Sigmoid colon (tissue), 7 donors: ENCODE measurements around the gene ELP4. TPM values are rescaled to one million over a fixed set of nuclear protein-coding genes. Genes with fewer than 3 reads are reported as not detected.

Experiments used
- DNase-seq: peaks from one replicate; pipeline ENCODE4 v3.0.0-alpha.2; 2019
- H3K27ac ChIP-seq, 4 donors: fragments of 200-600 bp; sonication (generic); one replicate each; pipeline ENCODE4 v1.5.1; 2016 to 2019; ENCODE audit warnings: mild to moderate bottlenecking in 1 of 4
- H3K27me3 ChIP-seq, 3 donors: fragments of 200-600 bp; sonication (generic); one replicate each; pipeline ENCODE4 v1.5.1; 2019; ENCODE audit warnings: mild to moderate bottlenecking in 1 of 3
- H3K36me3 ChIP-seq, 4 donors: fragments of 200-600 bp; sonication (generic); one replicate each; pipeline ENCODE4 v1.5.1; 2016 to 2019
- H3K4me1 ChIP-seq, 4 donors: fragments of 200-600 bp; sonication (generic); one replicate each; pipeline ENCODE4 v1.5.1; 2017 to 2019
- H3K4me3 ChIP-seq, 4 donors: fragments of 200-600 bp; sonication (generic); one replicate each; pipeline ENCODE4 v1.5.1; 2017 to 2019; ENCODE audit warnings: mild to moderate bottlenecking in 2 of 4, moderate library complexity in 1 of 4
- H3K9me3 ChIP-seq, 4 donors: fragments of 200-600 bp in 3 of 4; sonication (generic) in 3 of 4; one replicate each; pipeline versions ENCODE4 v1.5.1 to v1.6.1; 2013 to 2019
- EP300 ChIP-seq, 4 donors: sonication (generic); formaldehyde crosslinking; IDR thresholded peaks; one replicate each; pipeline ENCODE4 v1.6.1; 2017; ENCODE audit warnings: antibody characterized with exemption in 4 of 4
- POLR2A ChIP-seq, 2 donors: fragments of 450-650 bp; IDR thresholded peaks; one replicate each; pipeline ENCODE4 v1.6.1; 2016; ENCODE audit warnings: antibody characterized with exemption in 2 of 2, mild to moderate bottlenecking in 2 of 2, moderate library complexity in 2 of 2
- POLR2AphosphoS5 ChIP-seq, 4 donors: sonication (generic); formaldehyde crosslinking; IDR thresholded peaks; one replicate each; pipeline ENCODE4 v1.6.1; 2017; ENCODE audit warnings: antibody characterized with exemption in 4 of 4
- WGBS, 2 donors: extraction: QIAGEN DNeasy Blood & Tissue Kit; methylation state at CpG; one replicate each; pipeline ENCODE4 v1.1.7; 2013; 5-methylcytosine and 5-hydroxymethylcytosine counted together
- intact Hi-C: fragments of 100-400 bp; cut with DNase I; formaldehyde crosslinking; loops from one replicate; pipeline ENCODE4 v1.15.1; 2023
- polyA plus RNA-seq, 3 donors: library from polyadenylated mRNA; stranded (reverse); fragments of 200-250 nt; gene quantifications; one replicate each; pipeline ENCODE4 v1.2.3, GENCODE V29; 2013
- total RNA-seq, 4 donors: library from RNA; depleted of rRNA; stranded (reverse); fragments of >200 nt; gene quantifications; one replicate each; pipeline ENCODE4 v1.1.0, GENCODE V29; 2016
- TF ChIP-seq, protein P1 (sequence below), 4 experiments: fragments of 450-650 bp in 3 of 4; fragments of 200-600 bp in 1 of 4; IDR thresholded peaks; one replicate each; pipeline ENCODE4 v1.5.1; 2016 to 2019; ENCODE audit warnings: antibody characterized with exemption in 4 of 4, mild to moderate bottlenecking in 3 of 4, moderate library complexity in 2 of 4
- donor health status: healthy with polysubstance abuse.
- donor health status: Bipolar disorder and iron deficiency.
- donor health status: healthy.

Gene ELP4
- total and polyA plus RNA-seq, 7 donors: 9.0 to 32.7 (median 18.5) TPM

DNA sequence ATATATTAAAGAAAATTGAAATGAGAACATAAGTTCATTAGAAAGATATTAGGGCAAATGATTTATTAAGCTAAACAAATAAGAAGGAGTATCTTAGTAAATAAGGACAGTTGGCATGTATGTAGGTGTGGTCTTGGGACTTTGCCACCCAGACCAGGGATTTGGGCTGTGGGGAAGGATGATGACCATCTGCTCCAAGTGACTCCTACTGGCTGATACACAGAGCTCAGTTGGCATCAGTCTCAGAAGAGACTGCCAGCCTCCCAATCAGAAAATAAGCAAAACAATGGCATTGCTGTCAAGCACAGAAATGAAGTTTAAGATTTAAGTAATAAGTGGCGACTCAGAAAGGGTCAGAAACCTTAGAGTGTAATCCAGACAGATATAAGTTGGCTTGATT lies 252.1 kb downstream of the ELP4 start:
- Histone ChIP-seq H3K27me3 (no peaks in the 10 kb centered on the region), H3K36me3 (no peaks in the 10 kb centered on the region), H3K27ac (no peak overlapping the region), H3K9me3 (no peaks in the 10 kb centered on the region), H3K4me1 (peaks cover 0 to 11% (median 5%) of the 10 kb centered on the region in 4 donors), H3K4me3 (no peak overlapping the region)
- WGBS, 2 donors: 94 to 96% methylated on average over 1 of the region's 1 CpG
- DNase-seq: no peak
- intact Hi-C loops: no loop called here
- TF ChIP-seq POLR2A (IDR thresholded peaks at IDR 0.05) (no peak), POLR2AphosphoS5 (IDR thresholded peaks at IDR 0.05) (no peak), EP300 (IDR thresholded peaks at IDR 0.05) (no peak)
- TF ChIP-seq, protein P1, sequence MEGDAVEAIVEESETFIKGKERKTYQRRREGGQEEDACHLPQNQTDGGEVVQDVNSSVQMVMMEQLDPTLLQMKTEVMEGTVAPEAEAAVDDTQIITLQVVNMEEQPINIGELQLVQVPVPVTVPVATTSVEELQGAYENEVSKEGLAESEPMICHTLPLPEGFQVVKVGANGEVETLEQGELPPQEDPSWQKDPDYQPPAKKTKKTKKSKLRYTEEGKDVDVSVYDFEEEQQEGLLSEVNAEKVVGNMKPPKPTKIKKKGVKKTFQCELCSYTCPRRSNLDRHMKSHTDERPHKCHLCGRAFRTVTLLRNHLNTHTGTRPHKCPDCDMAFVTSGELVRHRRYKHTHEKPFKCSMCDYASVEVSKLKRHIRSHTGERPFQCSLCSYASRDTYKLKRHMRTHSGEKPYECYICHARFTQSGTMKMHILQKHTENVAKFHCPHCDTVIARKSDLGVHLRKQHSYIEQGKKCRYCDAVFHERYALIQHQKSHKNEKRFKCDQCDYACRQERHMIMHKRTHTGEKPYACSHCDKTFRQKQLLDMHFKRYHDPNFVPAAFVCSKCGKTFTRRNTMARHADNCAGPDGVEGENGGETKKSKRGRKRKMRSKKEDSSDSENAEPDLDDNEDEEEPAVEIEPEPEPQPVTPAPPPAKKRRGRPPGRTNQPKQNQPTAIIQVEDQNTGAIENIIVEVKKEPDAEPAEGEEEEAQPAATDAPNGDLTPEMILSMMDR (IDR thresholded peaks at IDR 0.05): no peak

DNA sequence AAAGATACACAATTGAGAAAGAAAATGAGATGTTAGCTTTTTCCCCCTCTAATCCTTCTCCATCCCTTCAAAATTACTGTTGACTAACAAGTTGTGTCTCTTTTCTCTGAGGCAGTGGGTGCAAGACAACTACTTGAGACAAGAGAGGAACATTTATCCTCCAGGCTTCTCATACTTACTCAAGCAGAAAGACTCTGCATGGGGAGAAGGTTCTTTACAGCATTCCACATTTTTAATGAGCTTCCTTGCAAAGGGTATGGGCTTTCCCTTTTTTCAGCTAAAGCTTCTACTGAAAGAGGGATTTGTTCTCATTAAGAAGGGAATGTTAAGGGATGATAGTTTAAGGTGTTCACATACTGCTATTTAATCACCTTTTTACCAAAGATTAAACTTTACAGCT lies 253.7 kb downstream of the ELP4 start:
- intact Hi-C loops: no loop called here
- Histone ChIP-seq H3K36me3 (no peaks in the 10 kb centered on the region), H3K9me3 (no peaks in the 10 kb centered on the region), H3K4me1 (no peaks in the 10 kb centered on the region), H3K4me3 (no peak overlapping the region), H3K27me3 (no peaks in the 10 kb centered on the region), H3K27ac (no peak overlapping the region)
- no peak for DNase-seq
- TF ChIP-seq, protein P1 (IDR thresholded peaks at IDR 0.05): no peak
- TF ChIP-seq POLR2AphosphoS5 (IDR thresholded peaks at IDR 0.05) (no peak), POLR2A (IDR thresholded peaks at IDR 0.05) (no peak), EP300 (IDR thresholded peaks at IDR 0.05) (no peak)

GRCh38 chr11:31764261-31764660 lies 254.7 kb downstream of the ELP4 start:
- no peak overlapping the region for H3K4me3 ChIP-seq
- no peaks in the 10 kb centered on the region for H3K4me1 ChIP-seq
- H3K36me3 ChIP-seq: no peaks in the 10 kb centered on the region
- no peak for DNase-seq
- no peak overlapping the region for H3K27ac ChIP-seq
- no peaks in the 10 kb centered on the region for H3K9me3 ChIP-seq
- H3K27me3 ChIP-seq: no peaks in the 10 kb centered on the region
- TF ChIP-seq POLR2AphosphoS5 (IDR thresholded peaks at IDR 0.05) (no peak), POLR2A (IDR thresholded peaks at IDR 0.05) (no peak), EP300 (IDR thresholded peaks at IDR 0.05) (no peak)
- TF ChIP-seq, protein P1 (IDR thresholded peaks at IDR 0.05): no peak
- intact Hi-C loops: no loop called here
- 88 to 93% methylated on average over 5 of the region's 5 CpGs for WGBS, 2 donors

GRCh38 chr11:31764766-31765165 lies 255.2 kb downstream of the ELP4 start:
- Histone ChIP-seq H3K27ac (no peak overlapping the region), H3K9me3 (no peaks in the 10 kb centered on the region), H3K36me3 (no peaks in the 10 kb centered on the region), H3K4me3 (no peak overlapping the region), H3K4me1 (no peaks in the 10 kb centered on the region), H3K27me3 (no peaks in the 10 kb centered on the region)
- TF ChIP-seq, protein P1 (IDR thresholded peaks at IDR 0.05): no peak
- TF ChIP-seq POLR2A (IDR thresholded peaks at IDR 0.05) (no peak), EP300 (IDR thresholded peaks at IDR 0.05) (no peak), POLR2AphosphoS5 (IDR thresholded peaks at IDR 0.05) (no peak)
- DNase-seq: no peak
- intact Hi-C loops: no loop called here
- 87 to 90% methylated on average over 5 of the region's 5 CpGs for WGBS, 2 donors

- Histone ChIP-seq H3K4me3 (no peak overlapping the region), H3K4me1 (no peaks in the 10 kb centered on the region), H3K9me3 (no peaks in the 10 kb centered on the region), H3K27ac (no peak overlapping the region), H3K36me3 (no peaks in the 10 kb centered on the region), H3K27me3 (no peaks in the 10 kb centered on the region)
- TF ChIP-seq EP300 (IDR thresholded peaks at IDR 0.05): no peak
- TF ChIP-seq, protein P1 (IDR thresholded peaks at IDR 0.05): no peak
- DNase-seq: no peak
- WGBS, 2 donors: 97 to 98% methylated on average over 3 of the region's 3 CpGs
- intact Hi-C loops: no loop called here
Observed at GRCh38 chr11:31767066-31767465, 257.5 kb downstream of the ELP4 start.
